Mammary epithelial cell (primary cell): ENCODE results near the gene VWCE.

Experiments used
- EZH2 ChIP-seq: IDR thresholded peaks from 2 replicates; pipeline ENCODE4 v1.6.1; 2012; ENCODE audit warnings: low read length, inconsistent platforms, borderline replicate concordance
- TF ChIP-seq, protein P1 (sequence below), 2 donors: IDR thresholded peaks in 1 of 2; conservative IDR thresholded peaks in 1 of 2; 2 replicates each; pipeline ENCODE4 v1.5.1; 2011 to 2012; ENCODE audit warnings: inconsistent platforms in 2 of 2, low read length in 2 of 2, mild to moderate bottlenecking in 2 of 2, control low read depth in 1 of 2, low read depth in 1 of 2; ENCODE audit not compliant: insufficient read depth in 1 of 2; ENCODE audit errors: extremely low read depth in 1 of 2

DNA sequence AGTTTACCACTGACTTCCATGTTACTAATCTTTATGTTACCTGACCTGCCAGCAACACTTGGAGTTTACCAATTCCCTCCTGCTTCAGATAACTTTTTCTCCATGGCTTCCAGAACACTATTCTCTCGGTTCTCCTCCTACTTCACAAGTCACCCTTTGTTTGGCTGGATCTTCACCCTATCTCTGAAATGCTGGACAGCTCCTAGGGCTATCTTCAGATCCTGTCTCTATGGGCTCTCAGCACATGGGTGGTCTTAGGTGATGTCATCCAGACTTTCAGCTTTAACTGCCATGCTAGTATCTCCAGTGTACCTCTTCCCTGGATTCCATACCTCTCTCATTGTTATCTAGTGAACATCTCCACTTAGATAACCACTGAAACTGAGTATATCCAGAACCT is 12.2 kb upstream of the VWCE start:
- TF ChIP-seq, protein P1, sequence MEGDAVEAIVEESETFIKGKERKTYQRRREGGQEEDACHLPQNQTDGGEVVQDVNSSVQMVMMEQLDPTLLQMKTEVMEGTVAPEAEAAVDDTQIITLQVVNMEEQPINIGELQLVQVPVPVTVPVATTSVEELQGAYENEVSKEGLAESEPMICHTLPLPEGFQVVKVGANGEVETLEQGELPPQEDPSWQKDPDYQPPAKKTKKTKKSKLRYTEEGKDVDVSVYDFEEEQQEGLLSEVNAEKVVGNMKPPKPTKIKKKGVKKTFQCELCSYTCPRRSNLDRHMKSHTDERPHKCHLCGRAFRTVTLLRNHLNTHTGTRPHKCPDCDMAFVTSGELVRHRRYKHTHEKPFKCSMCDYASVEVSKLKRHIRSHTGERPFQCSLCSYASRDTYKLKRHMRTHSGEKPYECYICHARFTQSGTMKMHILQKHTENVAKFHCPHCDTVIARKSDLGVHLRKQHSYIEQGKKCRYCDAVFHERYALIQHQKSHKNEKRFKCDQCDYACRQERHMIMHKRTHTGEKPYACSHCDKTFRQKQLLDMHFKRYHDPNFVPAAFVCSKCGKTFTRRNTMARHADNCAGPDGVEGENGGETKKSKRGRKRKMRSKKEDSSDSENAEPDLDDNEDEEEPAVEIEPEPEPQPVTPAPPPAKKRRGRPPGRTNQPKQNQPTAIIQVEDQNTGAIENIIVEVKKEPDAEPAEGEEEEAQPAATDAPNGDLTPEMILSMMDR (conservative IDR thresholded peaks at IDR 0.05 in 1 of 2, IDR thresholded peaks at IDR 0.05 in 1 of 2; ENCODE audit: extremely low read depth in 1 of 2, insufficient read depth in 1 of 2, low read depth in 1 of 2, low read length in 2 of 2): no peak
- no peak for TF ChIP-seq EZH2
